ENCODE results near the gene GRM8.

GRM8 gene

DNA sequence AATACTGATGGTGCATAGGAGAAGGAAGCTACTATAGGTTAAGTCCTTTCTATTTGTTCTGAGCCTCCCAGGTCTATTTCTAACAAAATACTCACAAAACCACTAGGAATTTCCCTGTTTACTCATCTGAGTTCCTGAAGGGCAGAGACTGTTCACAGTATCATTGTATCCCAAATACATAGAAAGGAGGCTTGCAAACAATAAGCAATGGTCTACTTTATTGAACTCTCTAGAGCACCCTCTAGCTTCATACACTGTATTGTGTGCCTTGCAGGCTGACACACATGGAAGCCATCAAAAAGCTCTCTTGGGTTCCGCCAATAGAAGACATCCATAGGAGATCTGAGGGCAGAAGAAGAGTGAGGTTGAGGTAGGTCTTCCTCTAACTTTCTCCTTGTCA, 826.1 kb downstream of the GRM8 start:
- no peak for DNase-seq (ENCODE audit: low read depth)

GRCh38 chr7:126424985-126425384, 827.8 kb downstream of the GRM8 start:
- DNase-seq (ENCODE audit: low read depth), result no peak

DNA sequence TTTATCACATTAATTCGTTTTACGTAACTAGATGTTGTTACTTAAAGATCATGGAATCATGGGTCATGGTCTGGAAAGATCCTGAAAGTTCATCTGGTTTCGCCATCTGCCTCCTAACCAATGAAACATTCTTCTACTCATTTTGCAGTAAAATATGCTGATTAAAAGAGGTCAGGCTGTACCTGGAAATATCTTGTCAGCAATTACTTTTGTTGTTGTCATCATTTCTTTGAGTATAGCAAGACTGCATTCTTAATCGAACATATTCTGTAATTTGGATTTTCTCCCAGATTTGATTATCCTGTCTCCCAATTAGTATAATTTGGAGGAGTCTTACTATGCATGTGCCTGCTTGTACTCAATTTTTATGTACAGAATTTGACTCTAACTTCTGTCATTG, 833.7 kb downstream of the GRM8 start:
- DNase-seq (ENCODE audit: low read depth), result no peak

GRCh38 chr7:126411821-126412383, 840.8 kb downstream of the GRM8 start:
- no peak for DNase-seq (ENCODE audit: low read depth)

- DNase-seq (ENCODE audit: low read depth), result no peak
Measured at GRCh38 chr7:126411032-126411820, 841.5 kb downstream of the GRM8 start.

DNA sequence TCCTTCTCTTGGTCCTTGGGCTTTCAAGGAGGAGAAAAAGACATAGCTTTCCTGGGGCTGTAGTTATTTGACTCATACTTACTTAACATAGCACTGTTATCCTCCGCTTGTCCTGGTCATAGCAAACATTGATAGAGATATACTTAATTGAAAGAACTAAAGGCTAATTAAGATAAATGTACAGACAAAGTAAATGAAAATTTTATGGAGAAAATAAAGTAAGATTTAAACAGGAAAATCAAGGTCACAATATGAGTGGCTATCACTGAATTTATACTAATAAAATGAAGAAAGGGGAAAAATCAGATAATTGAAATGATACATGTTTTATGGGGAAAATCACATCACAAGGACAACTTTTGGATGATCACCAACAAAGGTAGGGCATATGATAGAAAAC, 849.7 kb downstream of the GRM8 start:
- DNase-seq (ENCODE audit: low read depth), result no peak

DNA sequence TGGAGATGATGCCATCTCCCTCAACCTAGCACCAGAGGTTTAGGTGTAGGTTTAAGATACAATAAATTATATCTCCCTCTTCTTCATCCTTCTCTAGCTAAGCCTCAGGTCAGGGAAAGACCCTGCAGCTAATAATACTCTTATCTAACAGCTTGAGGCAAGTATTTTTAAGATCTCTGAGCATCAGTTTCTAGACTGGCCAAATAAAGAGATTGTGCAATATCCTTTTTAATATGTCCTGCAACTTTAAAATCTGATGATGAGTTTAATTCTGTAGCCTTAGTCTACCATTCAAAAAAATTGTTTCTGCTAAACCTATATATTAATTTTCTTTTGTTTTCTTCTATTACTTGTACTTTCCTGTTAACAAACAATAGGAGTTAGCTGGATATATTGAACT, 850.8 kb downstream of the GRM8 start:
- no peak for DNase-seq (ENCODE audit: low read depth)

DNA sequence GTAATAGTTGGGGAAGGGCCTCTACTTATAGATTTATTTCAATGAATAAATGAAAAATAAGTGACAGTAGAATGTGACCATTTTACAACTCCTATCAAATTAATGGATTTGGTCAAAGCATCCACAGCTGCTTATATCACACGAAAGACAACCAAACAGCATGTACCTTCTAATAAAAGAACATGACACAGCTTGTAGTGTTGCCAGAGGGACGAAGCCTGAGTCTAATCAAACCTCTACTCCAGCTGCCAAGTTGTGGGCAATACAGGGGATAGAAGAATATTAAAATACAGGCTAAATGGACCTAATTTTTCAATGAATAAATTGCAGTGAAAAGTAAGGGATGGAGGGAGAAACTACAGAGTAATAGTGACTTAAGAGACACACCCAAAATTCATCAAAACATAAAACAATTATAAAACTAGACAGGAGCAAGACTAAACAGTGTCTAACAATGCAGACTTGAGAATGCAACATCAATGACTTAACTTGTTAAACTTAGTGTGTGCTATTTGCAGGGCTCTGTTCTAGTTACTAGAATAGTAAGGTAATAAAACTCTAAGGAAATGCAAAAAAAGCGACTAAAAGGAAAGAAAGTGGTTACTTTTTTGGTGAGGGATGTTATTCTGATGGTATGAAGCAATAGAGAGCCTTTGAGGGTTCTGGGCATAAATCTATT, 853.8 kb downstream of the GRM8 start:
- DNase-seq (ENCODE audit: low read depth), result no peak

GRCh38 chr7:126398285-126398684, 854.5 kb downstream of the GRM8 start:
- DNase-seq (ENCODE audit: low read depth), result no peak

GRCh38 chr7:126394406-126394805, 858.3 kb downstream of the GRM8 start:
- no peak for DNase-seq (ENCODE audit: low read depth)
